HK-2 (cell line): Measurements from ENCODE around the gene SYCE3.

Experiments
- DNase-seq: peaks from one replicate; pipeline ENCODE4 v3.0.0-alpha.2; 2018; ENCODE audit not compliant: unreplicated experiment

SYCE3 gene

GRCh38 chr22:50576070-50576469 lies 13.4 kb upstream of the SYCE3 start:
- peak; percentile 47 for DNase-seq

GRCh38 chr22:50575426-50575941 lies 12.8 kb upstream of the SYCE3 start:
- no peak for DNase-seq

- DNase-seq, result no peak
Observed at GRCh38 chr22:50574383-50574755, 11.7 kb upstream of the SYCE3 start.

- no peak for DNase-seq
Observed at GRCh38 chr22:50573491-50574382, 11.0 kb upstream of the SYCE3 start.

GRCh38 chr22:50572965-50573364 lies 10.2 kb upstream of the SYCE3 start:
- DNase-seq, result no peak

GRCh38 chr22:50571264-50572175 lies 8.8 kb upstream of the SYCE3 start:
- no peak for DNase-seq

GRCh38 chr22:50570861-50571260 lies 8.1 kb upstream of the SYCE3 start:
- no peak for DNase-seq

GRCh38 chr22:50569896-50570535 lies 7.3 kb upstream of the SYCE3 start:
- peak; percentile 62 for DNase-seq

- no peak for DNase-seq
Observed at GRCh38 chr22:50569041-50569459, 6.3 kb upstream of the SYCE3 start.

- DNase-seq, result no peak
Observed at GRCh38 chr22:50568626-50569025, 5.9 kb upstream of the SYCE3 start.

- no peak for DNase-seq
Observed at GRCh38 chr22:50567721-50568252, 5.1 kb upstream of the SYCE3 start.

- DNase-seq, result no peak
Observed at GRCh38 chr22:50564289-50564688, 1.6 kb upstream of the SYCE3 start.

- DNase-seq, result no peak
Observed at GRCh38 chr22:50563413-50564160, 868 bp upstream of the SYCE3 start.

GRCh38 chr22:50561401-50562358 lies 1.0 kb downstream of the SYCE3 start:
- no peak for DNase-seq

- DNase-seq, result no peak
Observed at GRCh38 chr22:50560034-50560433, 2.7 kb downstream of the SYCE3 start.

GRCh38 chr22:50556703-50557102 lies 6.0 kb downstream of the SYCE3 start:
- DNase-seq, result no peak

- DNase-seq, result no peak
Observed at GRCh38 chr22:50553310-50553709, 9.4 kb downstream of the SYCE3 start.

GRCh38 chr22:50551160-50551752 lies 11.5 kb downstream of the SYCE3 start:
- DNase-seq, result no peak

GRCh38 chr22:50550395-50550794 lies 12.3 kb downstream of the SYCE3 start:
- no peak for DNase-seq
